ENCODE data around the gene PSMC3.

The PSMC3 gene

GRCh38 chr11:47443028-47443700 lies 16.9 kb upstream of the PSMC3 start:
- no peak for DNase-seq (ENCODE audit: low spot score)

- DNase-seq (ENCODE audit: low spot score) = no peak
Measured at GRCh38 chr11:47442514-47442913, 16.3 kb upstream of the PSMC3 start.

DNA sequence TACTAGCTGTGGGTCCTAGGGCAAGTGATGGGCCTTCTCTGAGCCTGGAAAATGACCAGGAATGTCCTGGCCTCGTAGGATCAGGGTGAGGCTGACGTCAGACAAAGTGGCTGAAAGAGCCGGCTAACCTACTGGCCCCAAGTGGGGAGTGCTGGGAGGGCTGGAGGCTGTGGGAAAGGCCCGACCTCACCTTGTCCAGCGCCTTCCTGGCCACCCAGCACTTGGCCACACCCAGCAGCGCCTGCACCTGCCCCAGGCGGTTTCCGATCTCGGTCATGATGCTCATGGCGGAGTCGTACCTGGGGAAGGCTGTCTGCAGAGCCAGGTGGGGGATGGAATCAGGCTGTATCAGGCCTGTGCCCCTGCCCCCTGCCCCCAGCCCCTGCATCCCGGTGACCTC lies 15.2 kb upstream of the PSMC3 start:
- no peak for DNase-seq (ENCODE audit: low spot score)

DNA sequence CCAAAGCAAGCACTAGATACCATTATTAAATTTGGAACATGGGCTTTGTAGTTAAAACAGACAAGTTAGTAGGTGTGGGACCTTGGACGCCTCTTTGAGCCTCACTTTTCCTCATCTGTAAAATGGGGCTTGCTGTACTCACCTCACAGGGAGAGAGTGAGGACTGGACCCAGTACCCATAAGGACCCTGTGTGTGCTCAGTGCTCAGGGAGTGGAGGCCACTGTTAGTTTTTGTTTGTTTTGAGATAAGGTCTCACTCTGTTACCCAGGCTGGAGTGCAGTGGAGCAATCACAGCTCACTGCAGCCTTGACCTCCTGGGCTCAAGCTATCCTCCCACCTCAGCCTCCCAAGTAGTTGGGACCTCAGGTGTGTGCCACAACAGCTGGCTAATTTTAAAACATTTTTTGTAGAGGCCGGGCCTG lies 13.8 kb upstream of the PSMC3 start:
- DNase-seq (ENCODE audit: low spot score) = no peak

DNA sequence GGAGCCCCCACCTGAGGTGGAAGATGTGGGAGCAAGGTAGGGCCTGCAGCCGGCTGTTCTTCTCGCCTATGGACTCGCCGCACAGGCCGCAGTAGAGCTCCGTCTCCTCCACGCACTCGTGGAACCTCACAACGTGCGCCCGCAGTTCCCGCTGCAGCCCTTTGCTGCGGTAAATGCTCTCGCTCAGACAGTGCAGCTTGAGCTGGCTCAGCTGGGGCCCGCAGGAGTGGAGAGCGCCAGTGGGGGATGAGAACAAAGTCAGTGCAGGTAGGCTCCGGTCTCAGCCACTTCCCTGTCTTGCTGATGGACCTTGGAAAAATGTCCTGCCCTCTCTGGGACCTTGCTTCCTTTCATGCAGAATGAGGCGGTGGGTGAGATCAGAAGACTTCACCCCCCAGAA lies 12.5 kb upstream of the PSMC3 start:
- no peak for DNase-seq (ENCODE audit: low spot score)

DNA sequence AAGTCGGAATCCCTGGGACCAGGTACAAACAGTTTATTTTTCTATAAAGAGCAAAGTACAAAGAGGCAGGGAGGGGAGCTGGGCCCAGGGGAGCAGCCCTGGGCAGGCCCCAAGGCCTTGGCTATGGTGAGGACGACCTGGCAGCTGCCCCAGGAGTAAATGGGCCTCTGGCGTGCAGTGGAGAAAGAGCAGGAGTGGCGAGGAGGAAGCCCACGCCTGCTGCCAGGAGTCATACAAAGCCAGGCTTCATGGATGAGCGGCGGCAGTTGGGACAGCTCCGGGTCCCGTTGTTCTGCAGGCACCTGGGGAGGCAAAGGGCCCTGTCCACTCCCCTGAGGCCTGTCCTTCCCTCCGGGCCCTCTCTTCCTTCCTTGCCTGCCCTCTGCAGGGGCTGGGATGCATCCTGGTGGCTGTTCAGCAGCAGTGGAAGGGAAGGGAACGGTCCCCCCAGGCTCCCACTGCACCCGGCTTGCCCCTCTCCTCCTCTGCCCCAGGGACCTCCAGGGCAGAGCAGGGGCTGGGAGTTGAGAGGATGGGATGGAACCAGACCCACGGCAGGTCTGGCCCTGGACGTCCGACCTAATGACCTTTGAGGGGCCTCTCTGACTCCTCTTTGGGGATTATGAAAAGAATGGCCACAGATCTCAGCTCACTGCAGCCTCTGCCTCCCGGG lies 11.6 kb upstream of the PSMC3 start:
- no peak for DNase-seq (ENCODE audit: low spot score)

- DNase-seq (ENCODE audit: low spot score) = no peak
Measured at GRCh38 chr11:47437218-47437745, 11.0 kb upstream of the PSMC3 start.

GRCh38 chr11:47436726-47437125 lies 10.5 kb upstream of the PSMC3 start:
- no peak for DNase-seq (ENCODE audit: low spot score)

DNA sequence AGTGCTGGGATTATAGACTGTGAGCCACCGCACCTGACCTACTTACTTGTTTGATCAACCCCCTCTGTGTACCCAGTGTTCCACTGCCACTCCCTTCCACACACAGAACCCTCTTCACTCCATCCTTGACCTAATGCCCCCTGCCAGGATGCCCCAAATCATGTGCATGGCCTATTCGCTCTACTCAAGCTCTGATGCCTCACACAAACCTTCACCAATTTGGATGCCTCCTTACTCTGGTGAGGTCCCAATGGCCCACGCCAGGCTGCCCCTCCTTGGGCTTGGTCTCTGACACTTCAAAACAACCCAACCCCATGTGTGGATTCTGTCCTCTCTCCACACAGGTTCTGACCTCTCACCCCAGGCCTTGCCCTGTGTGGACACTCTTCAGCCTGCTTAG lies 9.4 kb upstream of the PSMC3 start:
- DNase-seq (ENCODE audit: low spot score) = no peak

- no peak for DNase-seq (ENCODE audit: low spot score)
Measured at GRCh38 chr11:47434011-47434786, 8.0 kb upstream of the PSMC3 start.

DNA sequence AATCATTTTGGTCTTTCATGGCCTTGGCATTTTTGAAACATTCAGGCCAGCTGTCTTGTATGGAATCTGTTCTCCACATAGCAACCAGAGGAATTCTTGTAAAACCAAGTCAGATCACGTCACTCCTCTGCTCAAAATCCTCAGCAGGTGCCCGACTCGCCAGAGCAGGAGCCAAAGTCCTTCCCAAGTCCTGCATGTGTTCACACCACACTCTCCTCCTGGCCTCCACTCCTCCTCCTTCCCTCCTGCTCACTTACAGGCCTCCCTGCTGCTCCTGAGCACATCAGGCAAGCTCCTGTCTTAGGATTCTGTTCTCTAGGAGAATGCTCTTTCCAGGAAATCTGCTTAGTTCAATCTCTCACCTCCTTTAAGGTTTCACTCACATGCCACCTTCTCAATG lies 6.9 kb upstream of the PSMC3 start:
- no peak for DNase-seq (ENCODE audit: low spot score)

- DNase-seq (ENCODE audit: low spot score) = no peak
Measured at GRCh38 chr11:47431356-47432083, 5.3 kb upstream of the PSMC3 start.

DNA sequence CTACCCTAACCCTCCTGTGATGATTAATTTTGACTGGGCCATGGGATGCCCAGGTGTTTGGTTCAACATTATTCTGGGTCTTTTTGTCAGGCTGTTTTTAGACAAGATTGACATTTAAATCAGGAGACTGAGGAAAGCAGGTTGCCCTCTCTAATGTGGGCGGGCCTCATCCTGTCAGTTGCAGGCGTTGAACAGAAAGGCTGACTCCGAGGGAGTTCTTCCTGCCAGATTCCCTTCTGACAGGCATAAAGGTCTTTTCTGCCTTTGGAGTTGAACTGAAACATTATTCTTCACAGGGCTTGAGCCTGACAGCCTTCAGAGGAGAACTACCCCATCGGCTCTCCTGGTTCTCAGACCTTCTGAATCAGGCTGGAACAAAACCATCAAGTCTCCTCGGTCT lies 4.3 kb upstream of the PSMC3 start:
- no peak for DNase-seq (ENCODE audit: low spot score)

DNA sequence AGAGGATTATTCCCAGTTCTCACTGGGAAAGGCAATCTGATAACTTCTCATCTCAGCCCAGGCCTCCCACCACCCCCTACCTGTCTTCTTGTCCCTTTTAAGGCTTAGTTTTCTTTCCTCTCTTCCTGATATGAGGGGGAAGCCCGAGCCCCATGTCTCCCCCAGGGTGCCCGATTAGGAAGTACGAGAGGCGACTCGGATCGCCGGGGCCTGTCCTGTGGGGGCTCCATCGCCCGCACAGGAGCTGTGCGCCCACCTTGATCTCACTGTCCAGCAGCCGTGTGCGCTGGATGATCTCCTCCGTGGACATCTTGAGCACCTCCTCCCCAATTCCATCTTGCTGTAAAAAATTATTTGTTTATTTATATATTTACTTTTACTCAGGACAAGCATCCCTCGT lies 628 bp downstream of the PSMC3 start:
- DNase-seq (ENCODE audit: low spot score) = no peak

DNA sequence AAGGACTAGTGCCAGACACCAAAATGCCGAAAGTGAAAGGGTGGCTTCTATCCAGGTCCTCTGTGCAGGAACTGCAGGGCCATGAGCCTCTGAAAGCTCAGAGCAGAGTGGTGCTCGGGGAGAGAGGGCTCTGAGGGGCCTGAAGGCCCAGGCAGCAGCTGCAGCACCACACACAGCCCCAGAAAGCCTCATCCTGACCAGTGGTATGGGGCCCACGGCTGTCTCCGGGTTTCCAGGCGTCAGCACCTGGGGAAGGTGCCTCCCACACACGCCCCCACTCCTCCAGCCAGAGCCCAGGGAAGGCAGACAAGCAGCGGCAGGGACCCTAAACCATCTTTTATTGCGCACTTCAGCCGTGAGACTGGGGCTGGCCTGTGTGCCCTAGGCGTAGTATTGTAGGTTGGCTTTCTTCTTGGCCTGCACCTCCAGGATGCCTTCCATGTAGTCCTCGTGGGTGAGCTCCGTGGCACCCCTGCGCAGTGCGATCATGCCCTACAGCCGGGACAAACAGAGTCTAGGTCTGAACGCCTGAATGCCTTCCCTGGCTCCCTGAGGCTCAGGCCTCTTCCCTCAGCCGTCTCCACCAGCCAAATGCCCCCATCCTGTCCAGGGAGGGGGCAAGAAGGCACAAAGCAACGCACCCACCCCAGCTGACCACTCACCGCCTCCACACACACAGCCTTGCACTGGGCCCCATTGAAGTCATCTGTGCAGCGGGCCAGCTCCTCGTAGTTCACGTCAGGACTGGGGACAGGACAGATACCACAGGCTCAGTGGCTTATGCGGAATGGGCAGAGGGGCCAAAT lies 7.6 kb downstream of the PSMC3 start:
- DNase-seq (ENCODE audit: low spot score) = no peak

- no peak for DNase-seq (ENCODE audit: low spot score)
Measured at GRCh38 chr11:47417712-47418111, 8.5 kb downstream of the PSMC3 start.

GRCh38 chr11:47415949-47416472 lies 10.2 kb downstream of the PSMC3 start:
- DNase-seq (ENCODE audit: low spot score) = no peak

- DNase-seq (ENCODE audit: low spot score) = no peak
Measured at GRCh38 chr11:47415091-47415854, 11.0 kb downstream of the PSMC3 start.

- no peak for DNase-seq (ENCODE audit: low spot score)
Measured at GRCh38 chr11:47414685-47415070, 11.6 kb downstream of the PSMC3 start.

DNA sequence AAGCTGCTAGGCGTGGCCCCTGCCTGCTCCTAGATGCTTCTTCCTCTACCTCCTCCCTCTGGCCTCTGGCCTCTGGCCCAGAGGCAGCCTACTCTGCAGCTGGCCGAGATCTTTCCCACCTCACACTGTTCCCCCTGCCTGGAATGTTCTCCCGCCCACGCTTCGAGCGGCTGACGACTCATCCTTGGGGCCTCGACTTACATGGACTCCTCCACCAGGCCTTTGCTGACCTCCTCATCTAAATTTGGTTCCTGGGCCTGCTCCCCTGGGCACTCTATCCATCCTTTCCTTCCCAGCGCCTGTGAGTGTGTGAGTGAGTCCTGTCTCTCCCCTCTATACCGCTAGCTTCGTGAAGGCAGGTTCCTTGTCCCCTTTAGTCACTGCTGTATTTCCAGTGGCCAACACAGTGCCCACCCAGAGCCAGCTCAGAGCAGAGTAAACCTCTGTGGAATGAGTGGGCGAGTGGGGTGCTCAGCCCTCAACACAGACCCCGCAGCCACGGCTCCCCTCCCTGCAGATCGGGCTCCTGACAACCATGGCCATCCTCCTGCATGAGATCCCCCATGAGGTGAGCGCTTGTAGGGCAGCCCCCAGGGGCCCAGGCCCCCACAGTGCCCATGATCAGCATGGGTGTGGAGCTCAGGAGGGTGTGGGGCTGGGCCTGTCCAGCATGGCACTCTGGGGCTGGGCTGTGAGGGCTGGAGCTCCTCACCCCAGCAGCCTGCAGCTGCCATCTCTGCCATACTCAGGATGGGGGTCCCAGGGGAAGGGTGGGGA lies 12.1 kb downstream of the PSMC3 start:
- no peak for DNase-seq (ENCODE audit: low spot score)

Measured in CD4-positive, alpha-beta T cell treated with Interleukin-15 for 4 hours (primary cell).